Subcutaneous abdominal adipose tissue (tissue), 5 donors: Measurements from ENCODE around the gene PLEKHA5.

Source experiments
- H3K27ac ChIP-seq: one replicate; pipeline ENCODE4 v1.7.0; 2013; ENCODE audit warnings: low read depth, mild to moderate bottlenecking, inconsistent platforms, low read length, moderate library complexity
- H3K27me3 ChIP-seq, 5 donors: one replicate each; pipeline ENCODE4 v1.7.0; 2013; ENCODE audit warnings: low read length in 5 of 5, inconsistent platforms in 1 of 5; ENCODE audit not compliant: control insufficient read depth in 5 of 5, insufficient read depth in 4 of 5
- H3K36me3 ChIP-seq, 5 donors: one replicate each; pipeline ENCODE4 v1.7.0; 2013; ENCODE audit warnings: low read length in 5 of 5; ENCODE audit not compliant: control insufficient read depth in 5 of 5, insufficient read depth in 5 of 5
- H3K4me1 ChIP-seq, 5 donors: one replicate each; pipeline ENCODE4 v1.7.0; 2013; ENCODE audit warnings: low read length in 5 of 5, mild to moderate bottlenecking in 3 of 5, moderate library complexity in 1 of 5; ENCODE audit not compliant: control insufficient read depth in 5 of 5, insufficient read depth in 5 of 5
- H3K4me3 ChIP-seq, 5 donors: one replicate each; pipeline ENCODE4 v1.7.0; 2013; ENCODE audit warnings: low read length in 5 of 5, low read depth in 1 of 5
- H3K9ac ChIP-seq, 5 donors: one replicate each; pipeline ENCODE4 v1.7.0; 2013; ENCODE audit warnings: low read length in 5 of 5, mild to moderate bottlenecking in 4 of 5, moderate library complexity in 3 of 5
- H3K9me3 ChIP-seq, 5 donors: one replicate each; pipeline ENCODE4 v1.7.0; 2013; ENCODE audit warnings: low read length in 5 of 5; ENCODE audit not compliant: control insufficient read depth in 5 of 5
- donor health status: healthy.
- donor health status: healthy.
- donor health status: healthy.
- donor health status: healthy.
- donor health status: healthy.

The PLEKHA5 gene

GRCh38 chr12:19234981-19235871 is 105.7 kb downstream of the PLEKHA5 start:
- H3K27me3 ChIP-seq, result no peaks in the 10 kb centered on the region
- H3K36me3 ChIP-seq, result no peaks in the 10 kb centered on the region
- peak overlapping the region; percentile 18 for H3K27ac ChIP-seq
- H3K4me1 ChIP-seq, result peaks cover 0 to 32% (median 29%) of the 10 kb centered on the region in 5 donors
- H3K4me3 ChIP-seq, result no peak overlapping the region
- H3K9me3 ChIP-seq, result peaks cover 0 to 2% (median 0%) of the 10 kb centered on the region in 5 donors
- H3K9ac ChIP-seq, result no peak overlapping the region

GRCh38 chr12:19236656-19237055 is 107.1 kb downstream of the PLEKHA5 start:
- Histone ChIP-seq H3K9me3 (no peaks in the 10 kb centered on the region), H3K9ac (no peak overlapping the region), H3K4me1 (peaks cover 0 to 42% (median 29%) of the 10 kb centered on the region in 5 donors), H3K27ac (no peak overlapping the region), H3K4me3 (no peak overlapping the region), H3K36me3 (no peaks in the 10 kb centered on the region), H3K27me3 (no peaks in the 10 kb centered on the region)

GRCh38 chr12:19238540-19238939 is 109.0 kb downstream of the PLEKHA5 start:
- Histone ChIP-seq H3K4me1 (peaks cover 0 to 59% (median 36%) of the 10 kb centered on the region in 5 donors), H3K4me3 (no peak overlapping the region), H3K27ac (no peak overlapping the region), H3K9ac (no peak overlapping the region), H3K27me3 (no peaks in the 10 kb centered on the region), H3K36me3 (no peaks in the 10 kb centered on the region), H3K9me3 (no peaks in the 10 kb centered on the region)

GRCh38 chr12:19239102-19239501 is 109.6 kb downstream of the PLEKHA5 start:
- H3K4me1 ChIP-seq, result peaks cover 0 to 62% (median 32%) of the 10 kb centered on the region in 5 donors
- no peak overlapping the region for H3K9ac ChIP-seq
- H3K36me3 ChIP-seq, result no peaks in the 10 kb centered on the region
- H3K4me3 ChIP-seq, result no peak overlapping the region
- H3K27ac ChIP-seq, result no peak overlapping the region
- no peaks in the 10 kb centered on the region for H3K9me3 ChIP-seq
- H3K27me3 ChIP-seq, result no peaks in the 10 kb centered on the region

- Histone ChIP-seq H3K36me3 (no peaks in the 10 kb centered on the region), H3K27ac (no peak overlapping the region), H3K4me1 (peaks cover 0 to 61% (median 33%) of the 10 kb centered on the region in 5 donors), H3K4me3 (no peak overlapping the region), H3K9ac (no peak overlapping the region), H3K27me3 (no peaks in the 10 kb centered on the region), H3K9me3 (no peaks in the 10 kb centered on the region)
These were observed 110.2 kb downstream of the PLEKHA5 start for GRCh38 chr12:19239616-19240234.

GRCh38 chr12:19242581-19242980 is 113.0 kb downstream of the PLEKHA5 start:
- Histone ChIP-seq H3K9me3 (no peaks in the 10 kb centered on the region), H3K4me1 (peaks cover 0 to 46% (median 23%) of the 10 kb centered on the region in 5 donors), H3K27ac (no peak overlapping the region)

GRCh38 chr12:19243551-19243950 is 114.0 kb downstream of the PLEKHA5 start:
- no peak overlapping the region for H3K9ac ChIP-seq
- peaks cover 0 to 42% (median 23%) of the 10 kb centered on the region in 5 donors for H3K4me1 ChIP-seq
- no peaks in the 10 kb centered on the region for H3K27me3 ChIP-seq
- H3K36me3 ChIP-seq, result no peaks in the 10 kb centered on the region
- no peak overlapping the region for H3K27ac ChIP-seq
- H3K9me3 ChIP-seq, result no peaks in the 10 kb centered on the region
- H3K4me3 ChIP-seq, result no peak overlapping the region

More at GRCh38 chr12:19242581-19242980, 113.0 kb downstream of the PLEKHA5 start:
- Histone ChIP-seq H3K4me3 (no peak overlapping the region), H3K27me3 (no peaks in the 10 kb centered on the region), H3K9ac (peak overlapping the region in 1 of 5 donors; percentile 10), H3K36me3 (no peaks in the 10 kb centered on the region)

GRCh38 chr12:19244312-19244711 is 114.8 kb downstream of the PLEKHA5 start:
- Histone ChIP-seq H3K4me1 (peaks cover 0 to 42% (median 18%) of the 10 kb centered on the region in 5 donors), H3K36me3 (no peaks in the 10 kb centered on the region), H3K4me3 (no peak overlapping the region), H3K27me3 (no peaks in the 10 kb centered on the region), H3K27ac (no peak overlapping the region), H3K9ac (no peak overlapping the region), H3K9me3 (no peaks in the 10 kb centered on the region)

GRCh38 chr12:19245106-19245505 is 115.6 kb downstream of the PLEKHA5 start:
- Histone ChIP-seq H3K9ac (no peak overlapping the region), H3K36me3 (no peaks in the 10 kb centered on the region), H3K27me3 (no peaks in the 10 kb centered on the region), H3K4me3 (no peak overlapping the region), H3K9me3 (no peaks in the 10 kb centered on the region), H3K4me1 (peaks cover 0 to 40% (median 17%) of the 10 kb centered on the region in 5 donors), H3K27ac (no peak overlapping the region)

- Histone ChIP-seq H3K36me3 (no peaks in the 10 kb centered on the region), H3K9ac (no peak overlapping the region), H3K9me3 (no peaks in the 10 kb centered on the region), H3K27ac (no peak overlapping the region), H3K4me3 (no peak overlapping the region), H3K27me3 (no peaks in the 10 kb centered on the region), H3K4me1 (peaks cover 0 to 35% (median 17%) of the 10 kb centered on the region in 5 donors)
These were observed 116.1 kb downstream of the PLEKHA5 start for GRCh38 chr12:19245666-19246065.
